HFFc6 (cell line): Measurements from ENCODE around the gene RELN. TPM values are rescaled to one million over a fixed set of nuclear protein-coding genes. Genes with fewer than 3 reads are reported as not detected.
A peak's percentile ranks its signal among the peaks of the same experiment; 100 is the strongest.

Experiments used
- DNase-seq: peaks from one replicate; pipeline ENCODE4 v3.0.0-alpha.2; 2018
- H3K27ac Mint-ChIP-seq: 2 replicates; pipeline ENCODE4 v1.8.0; 2020; ENCODE audit warnings: mild to moderate bottlenecking, mixed read lengths
- H3K27me3 Mint-ChIP-seq: 2 replicates; pipeline ENCODE4 v1.8.0; 2021; ENCODE audit warnings: mild to moderate bottlenecking, moderate library complexity, mixed read lengths; ENCODE audit not compliant: insufficient read depth
- H3K36me3 Mint-ChIP-seq: 2 replicates; pipeline ENCODE4 v1.8.0; 2021; ENCODE audit warnings: low read depth, mixed read lengths
- H3K4me1 Mint-ChIP-seq: 2 replicates; pipeline ENCODE4 v1.8.0; 2020; ENCODE audit warnings: low read depth, mixed read lengths
- H3K4me3 Mint-ChIP-seq: 2 replicates; pipeline ENCODE4 v1.8.0; 2020; ENCODE audit warnings: mild to moderate bottlenecking, moderate library complexity, mixed read lengths
- H3K9me3 Mint-ChIP-seq: 2 replicates; pipeline ENCODE4 v1.8.0; 2020; ENCODE audit warnings: mild to moderate bottlenecking, mixed read lengths
- CTCF ChIP-seq: fragments of 200-600 bp; sonication (generic); IDR thresholded peaks from 2 replicates; pipeline ENCODE4 v1.5.0; 2021; ENCODE audit warnings: antibody characterized with exemption, mild to moderate bottlenecking
- total RNA-seq, 6 experiments: library from RNA; stranded (reverse); fragmentation: NEBNext Ultra II Directional; extraction: Animal tissue kit (Norgen Biotek cat#: 25700); gene quantifications; 2 replicates in 1 of 6; 3 replicates in 5 of 6; pipeline ENCODE4 v1.2.3, GENCODE V29; 2021

The RELN gene
- total RNA-seq, 6 experiments from 2014 or later = 0.02 to 0.24 (median 0.03) TPM

GRCh38 chr7:103446049-103446520 lies 543.4 kb downstream of the RELN start, which contains the start of gene SLC26A5:
Gene SLC26A5, minus strand, starts transcription at chr7:103446207. Its CDS starts 24,693 bp downstream, at chr7:103421514.
- H3K4me3 Mint-ChIP-seq = peak within 1 kb of the TSS; percentile 65

GRCh38 chr7:103445228-103446048 lies 544.0 kb downstream of the RELN start:
- TF ChIP-seq CTCF = no peak
- no peak for DNase-seq
- Mint-ChIP-seq H3K9me3 (no peaks in the 10 kb centered on the region), H3K4me1 (no peaks in the 10 kb centered on the region; the same call in 1 of the 2 replicates), H3K27ac (no peak overlapping the region), H3K4me3 (peak overlapping the region; percentile 65), H3K27me3 (peaks cover 34% of the 10 kb centered on the region), H3K36me3 (no peaks in the 10 kb centered on the region)

More at GRCh38 chr7:103446049-103446520, 543.4 kb downstream of the RELN start, which contains the start of gene SLC26A5:
- no peak for TF ChIP-seq CTCF
- Mint-ChIP-seq H3K4me1 (no peaks in the 10 kb centered on the region; the same call in 1 of the 2 replicates), H3K27ac (no peak within 1 kb of the TSS), H3K9me3 (no peaks in the 10 kb centered on the region), H3K36me3 (no peaks in the 10 kb centered on the region; the same call in 1 of the 2 replicates), H3K27me3 (peaks cover 34% of the 10 kb centered on the region)
- DNase-seq = no peak

GRCh38 chr7:103439661-103440060 lies 549.8 kb downstream of the RELN start:
- Mint-ChIP-seq H3K27me3 (peaks cover 24% of the 10 kb centered on the region), H3K36me3 (no peaks in the 10 kb centered on the region), H3K9me3 (no peaks in the 10 kb centered on the region), H3K27ac (no peak overlapping the region), H3K4me3 (no peak overlapping the region), H3K4me1 (no peaks in the 10 kb centered on the region)
- TF ChIP-seq CTCF = no peak
- DNase-seq = no peak

GRCh38 chr7:103437623-103438022 lies 551.8 kb downstream of the RELN start:
- Mint-ChIP-seq H3K27ac (no peak overlapping the region), H3K27me3 (peaks cover 9% of the 10 kb centered on the region), H3K4me3 (no peak overlapping the region), H3K4me1 (peaks cover 4% of the 10 kb centered on the region; the same call in 1 of the 2 replicates), H3K36me3 (no peaks in the 10 kb centered on the region), H3K9me3 (no peaks in the 10 kb centered on the region)
- DNase-seq = no peak
- TF ChIP-seq CTCF = no peak

GRCh38 chr7:103432712-103433111 lies 556.7 kb downstream of the RELN start:
- DNase-seq = no peak

More at GRCh38 chr7:103432712-103433111, 556.7 kb downstream of the RELN start:
- Mint-ChIP-seq H3K4me3 (no peak overlapping the region), H3K36me3 (no peaks in the 10 kb centered on the region), H3K27me3 (peaks cover 3% of the 10 kb centered on the region; the same call in 1 of the 2 replicates), H3K9me3 (no peaks in the 10 kb centered on the region), H3K27ac (no peak overlapping the region), H3K4me1 (peaks cover 8% of the 10 kb centered on the region; the same call in 1 of the 2 replicates)
- no peak for TF ChIP-seq CTCF
